HTR-8/SVneo (cell line): Measurements from ENCODE around the gene PSMD13.
A peak's percentile ranks its signal among the peaks of the same experiment; 100 is the strongest.
"Not testable (repeated sequence)": the region's sequence is repeated elsewhere in the genome, so short reads cannot be mapped to it uniquely, and the experiment has no call there.

ENCODE experiments used
- DNase-seq: peaks from one replicate; pipeline ENCODE4 v3.0.0; 2011; ENCODE audit warnings: low spot score, mixed read lengths; ENCODE audit not compliant: insufficient read length
- FAIRE-seq: peaks from 2 replicates; lab custom pipeline; 2011; peaks lifted over from hg19 to GRCh38; lab: Jason Lieb, UNC

The PSMD13 gene

GRCh38 chr11:238346-238745 lies 1.6 kb downstream of the PSMD13 start:
- not testable (repeated sequence) for FAIRE-seq, DNase-seq

- no peak for DNase-seq
- FAIRE-seq = no peak
Observed at GRCh38 chr11:240315-240714, 3.5 kb downstream of the PSMD13 start.

GRCh38 chr11:241634-242033 lies 4.9 kb downstream of the PSMD13 start:
- no peak for FAIRE-seq
- no peak for DNase-seq

GRCh38 chr11:244376-244775 lies 7.6 kb downstream of the PSMD13 start:
- FAIRE-seq = no peak

GRCh38 chr11:249062-249461 lies 12.3 kb downstream of the PSMD13 start:
- DNase-seq (no peak), FAIRE-seq (no peak)

More at GRCh38 chr11:244376-244775, 7.6 kb downstream of the PSMD13 start:
- DNase-seq = no peak

- DNase-seq = no peak
- no peak for FAIRE-seq
Observed at GRCh38 chr11:250274-250673, 13.5 kb downstream of the PSMD13 start.

- DNase-seq (no peak), FAIRE-seq (no peak)
Observed at GRCh38 chr11:250740-251299, 14.0 kb downstream of the PSMD13 start.

- no peak for FAIRE-seq
- DNase-seq = no peak
Observed at GRCh38 chr11:251550-251949, 14.8 kb downstream of the PSMD13 start.

- no peak for FAIRE-seq
- no peak for DNase-seq
Observed at GRCh38 chr11:252666-253065, 15.9 kb downstream of the PSMD13 start.

- DNase-seq = no peak
- FAIRE-seq = no peak
Observed at GRCh38 chr11:253160-253885, 16.5 kb downstream of the PSMD13 start.

GRCh38 chr11:253886-254270 lies 17.1 kb downstream of the PSMD13 start:
- no peak for FAIRE-seq
- no peak for DNase-seq

- DNase-seq (no peak), FAIRE-seq (no peak)
Observed at GRCh38 chr11:255176-255575, 18.4 kb downstream of the PSMD13 start.

- FAIRE-seq (peak; percentile 69), DNase-seq (no peak)
Observed at GRCh38 chr11:255816-256215, 19.0 kb downstream of the PSMD13 start.

GRCh38 chr11:256952-257737 lies 20.4 kb downstream of the PSMD13 start:
- FAIRE-seq = no peak
- DNase-seq = no peak

GRCh38 chr11:257766-258493 lies 21.2 kb downstream of the PSMD13 start:
- no peak for DNase-seq
- no peak for FAIRE-seq

- DNase-seq (no peak), FAIRE-seq (no peak)
Observed at GRCh38 chr11:259413-259812, 22.6 kb downstream of the PSMD13 start.

- no peak for DNase-seq
- no peak for FAIRE-seq
Observed at GRCh38 chr11:261624-262023, 24.8 kb downstream of the PSMD13 start.

GRCh38 chr11:266676-267439 lies 30.1 kb downstream of the PSMD13 start:
- no peak for FAIRE-seq
- no peak for DNase-seq

- DNase-seq = no peak
- FAIRE-seq = no peak
Observed at GRCh38 chr11:267491-267994, 30.8 kb downstream of the PSMD13 start.

- DNase-seq = not testable (repeated sequence)
- peak; percentile 69 for FAIRE-seq
Observed at GRCh38 chr11:268716-269145, 32.0 kb downstream of the PSMD13 start.
